ENCODE data around the gene KIFC3. TPM values are rescaled to one million over a fixed set of nuclear protein-coding genes. Genes with fewer than 3 reads are reported as not detected.

KIFC3 gene
- total RNA-seq, 1 donor from 2014 or later: 0.27 TPM

GRCh38 chr16:57801809-57802340 lies 416 bp downstream of the KIFC3 start:
- Mint-ChIP-seq H3K9me3 (no peaks in the 10 kb centered on the region), H3K4me1 (peaks cover 13% of the 10 kb centered on the region), H3K36me3 (ENCODE audit: low read depth) (no peaks in the 10 kb centered on the region), H3K27ac (no peak overlapping the region), H3K4me3 (peak overlapping the region; percentile 36), H3K27me3 (peaks cover 48% of the 10 kb centered on the region)
- CTCF ChIA-PET: no interaction called here
- POLR2A ChIA-PET: no interaction called here
- TF ChIP-seq CTCF (IDR thresholded peaks at IDR 0.05): no peak
- peak; percentile 19 for ATAC-seq (ENCODE audit: low read depth)
- DNase-seq: no peak
- intact Hi-C loops (cut with micrococcal nuclease): no loop called here

GRCh38 chr16:57801098-57801808 lies 1.0 kb downstream of the KIFC3 start:
- Mint-ChIP-seq H3K36me3 (ENCODE audit: low read depth) (no peaks in the 10 kb centered on the region), H3K27me3 (peaks cover 47% of the 10 kb centered on the region)

GRCh38 chr16:57800200-57801097 lies 1.8 kb downstream of the KIFC3 start:
- ATAC-seq (ENCODE audit: low read depth) (no peak), DNase-seq (no peak)
- ChIA-PET POLR2A (no interaction called here), CTCF (no interaction called here)
- no peaks in the 10 kb centered on the region for H3K9me3 Mint-ChIP-seq
- no peak for TF ChIP-seq CTCF (IDR thresholded peaks at IDR 0.05)
- peaks cover 13% of the 10 kb centered on the region for H3K4me1 Mint-ChIP-seq
- H3K4me3 Mint-ChIP-seq: no peak overlapping the region
- intact Hi-C loops (cut with micrococcal nuclease): no loop called here
- peaks cover 43% of the 10 kb centered on the region for H3K27me3 Mint-ChIP-seq
- no peak overlapping the region for H3K27ac Mint-ChIP-seq
- H3K36me3 Mint-ChIP-seq (ENCODE audit: low read depth): no peaks in the 10 kb centered on the region

More at GRCh38 chr16:57801098-57801808, 1.0 kb downstream of the KIFC3 start:
- Mint-ChIP-seq H3K4me1 (peaks cover 13% of the 10 kb centered on the region), H3K9me3 (no peaks in the 10 kb centered on the region), H3K4me3 (peak overlapping the region; percentile 36), H3K27ac (no peak overlapping the region)
- ChIA-PET CTCF (no interaction called here), POLR2A (no interaction called here)
- ATAC-seq (ENCODE audit: low read depth) (no peak), DNase-seq (no peak)
- TF ChIP-seq CTCF (IDR thresholded peaks at IDR 0.05): no peak
- intact Hi-C loops (cut with micrococcal nuclease): no loop called here

- H3K27ac Mint-ChIP-seq: no peak overlapping the region
- TF ChIP-seq CTCF (IDR thresholded peaks at IDR 0.05): no peak
- no peak for ATAC-seq (ENCODE audit: low read depth)
- intact Hi-C loops (cut with micrococcal nuclease): no loop called here
- CTCF ChIA-PET: no interaction called here
- H3K4me1 Mint-ChIP-seq: peaks cover 13% of the 10 kb centered on the region
- H3K9me3 Mint-ChIP-seq: no peaks in the 10 kb centered on the region
- H3K27me3 Mint-ChIP-seq: peaks cover 43% of the 10 kb centered on the region
- DNase-seq: no peak
- POLR2A ChIA-PET: no interaction called here
- no peak overlapping the region for H3K4me3 Mint-ChIP-seq
- no peaks in the 10 kb centered on the region for H3K36me3 Mint-ChIP-seq (ENCODE audit: low read depth)
Observed at GRCh38 chr16:57799600-57800199, 2.6 kb downstream of the KIFC3 start.

All from activated B cell treated with CpG ODN at 0.5 μM for 24 hours (primary cell).